ENCODE data around the gene LINGO1.

- TF ChIP-seq, protein P1, sequence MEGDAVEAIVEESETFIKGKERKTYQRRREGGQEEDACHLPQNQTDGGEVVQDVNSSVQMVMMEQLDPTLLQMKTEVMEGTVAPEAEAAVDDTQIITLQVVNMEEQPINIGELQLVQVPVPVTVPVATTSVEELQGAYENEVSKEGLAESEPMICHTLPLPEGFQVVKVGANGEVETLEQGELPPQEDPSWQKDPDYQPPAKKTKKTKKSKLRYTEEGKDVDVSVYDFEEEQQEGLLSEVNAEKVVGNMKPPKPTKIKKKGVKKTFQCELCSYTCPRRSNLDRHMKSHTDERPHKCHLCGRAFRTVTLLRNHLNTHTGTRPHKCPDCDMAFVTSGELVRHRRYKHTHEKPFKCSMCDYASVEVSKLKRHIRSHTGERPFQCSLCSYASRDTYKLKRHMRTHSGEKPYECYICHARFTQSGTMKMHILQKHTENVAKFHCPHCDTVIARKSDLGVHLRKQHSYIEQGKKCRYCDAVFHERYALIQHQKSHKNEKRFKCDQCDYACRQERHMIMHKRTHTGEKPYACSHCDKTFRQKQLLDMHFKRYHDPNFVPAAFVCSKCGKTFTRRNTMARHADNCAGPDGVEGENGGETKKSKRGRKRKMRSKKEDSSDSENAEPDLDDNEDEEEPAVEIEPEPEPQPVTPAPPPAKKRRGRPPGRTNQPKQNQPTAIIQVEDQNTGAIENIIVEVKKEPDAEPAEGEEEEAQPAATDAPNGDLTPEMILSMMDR (IDR thresholded peaks at IDR 0.05) = no peak
- no peak for TF ChIP-seq POLR2A (IDR thresholded peaks at IDR 0.05)
Observed at GRCh38 chr15:77578641-77579372, 53.9 kb downstream of the LINGO1 start.
